Urothelium cell line (cell line): Measurements from ENCODE around the gene GORASP1.

Source experiments
- DNase-seq: peaks from one replicate; pipeline ENCODE4 v3.0.0; 2011; ENCODE audit warnings: low spot score, mixed read lengths
- FAIRE-seq: peaks from 2 replicates; lab custom pipeline; 2011; peaks lifted over from hg19 to GRCh38; lab: Jason Lieb, UNC

GORASP1 gene

DNA sequence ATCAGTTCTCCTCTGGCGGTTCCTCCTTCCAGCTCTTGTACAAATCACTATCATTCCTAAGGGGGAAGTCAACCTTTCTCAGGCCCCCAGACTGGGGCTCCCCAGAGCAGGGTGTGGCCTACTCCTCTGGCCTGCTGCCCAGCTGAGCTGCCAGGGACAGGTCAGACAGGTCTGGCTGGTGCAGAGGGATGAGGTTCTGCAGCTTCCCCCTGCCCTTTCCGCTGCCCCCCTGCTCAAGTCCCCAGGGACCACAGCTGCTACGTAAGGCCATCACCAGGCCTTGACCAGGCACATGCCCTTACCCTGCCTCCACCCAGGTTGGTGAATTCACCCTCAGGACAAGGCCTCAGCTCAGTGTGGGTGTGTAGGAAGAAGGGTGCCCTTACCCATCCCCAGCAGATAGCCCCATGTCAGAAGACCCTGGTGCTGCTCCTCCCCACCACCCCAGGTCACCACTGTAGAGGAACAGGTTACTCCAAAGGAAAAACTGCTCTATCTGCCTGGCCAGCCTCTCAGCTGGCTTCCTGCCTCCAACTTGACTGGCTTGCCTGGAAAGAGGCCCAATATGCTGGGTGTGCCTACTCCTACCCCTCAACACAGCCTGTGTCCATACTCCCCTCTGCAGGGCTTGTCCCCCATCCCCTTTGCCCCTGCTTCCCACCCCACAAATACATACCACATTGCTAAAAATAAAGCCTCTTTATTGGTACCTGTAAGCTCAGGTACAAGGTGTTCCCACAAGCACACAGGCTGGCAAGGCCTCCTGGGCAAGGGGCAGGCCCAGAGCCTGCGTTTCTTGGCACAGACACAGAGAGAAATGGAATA, 34.0 kb upstream of the GORASP1 start:
- DNase-seq = no peak
- peak; percentile 30 for FAIRE-seq

GRCh38 chr3:39140341-39140971, 33.0 kb upstream of the GORASP1 start:
- FAIRE-seq (no peak), DNase-seq (no peak)

DNA sequence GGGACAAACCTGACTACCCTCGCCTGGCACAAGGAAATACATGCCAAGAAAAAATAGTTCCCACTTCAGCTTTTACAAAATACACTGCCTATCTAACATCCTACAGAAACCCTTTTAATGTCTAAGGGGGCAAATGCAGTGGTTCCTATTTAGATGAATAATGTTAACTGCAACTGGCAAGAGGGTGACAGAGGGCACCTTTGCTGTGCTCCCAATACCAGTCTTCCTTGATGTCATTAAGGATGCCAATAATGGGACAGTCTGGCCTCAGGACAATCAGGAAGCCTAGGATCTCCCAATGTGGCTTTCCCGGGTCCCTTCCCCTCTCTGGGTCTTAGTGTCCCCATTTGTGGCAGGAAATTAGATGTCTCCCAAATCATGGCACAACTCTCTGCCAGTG, 32.0 kb upstream of the GORASP1 start:
- FAIRE-seq = no peak

DNA sequence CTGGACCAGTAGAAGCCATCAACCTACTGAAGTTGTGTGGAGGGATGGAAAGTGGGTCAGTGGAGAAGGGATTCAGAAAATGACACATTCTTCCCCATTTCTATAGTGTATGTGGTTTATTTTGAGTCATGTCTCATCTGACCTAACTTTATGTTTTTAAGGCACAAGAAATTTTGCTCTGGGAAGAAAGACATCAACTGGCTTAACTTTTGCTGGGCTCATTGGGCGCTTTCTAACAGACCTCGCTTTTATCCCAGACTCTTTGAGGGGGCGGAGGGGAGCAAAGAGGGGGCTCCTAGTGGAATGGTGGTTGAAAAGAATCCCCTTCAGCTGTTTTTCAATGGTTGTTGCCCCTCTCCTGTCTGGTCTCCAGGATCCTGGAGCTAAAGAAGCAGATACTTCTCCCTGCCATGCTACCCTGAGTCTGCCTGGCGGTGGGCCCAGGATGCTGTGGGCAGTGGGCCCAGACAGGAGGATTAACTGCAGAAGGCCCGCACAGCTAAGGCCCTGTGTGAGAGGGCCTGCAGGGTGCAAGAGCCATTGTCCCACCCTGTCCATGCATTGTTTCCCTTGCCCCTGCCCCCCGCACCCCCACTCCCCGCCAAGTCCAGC, 31.5 kb upstream of the GORASP1 start:
- FAIRE-seq = no peak

More for the DNA sequence above, 32.0 kb upstream of the GORASP1 start:
- DNase-seq = no peak

DNA sequence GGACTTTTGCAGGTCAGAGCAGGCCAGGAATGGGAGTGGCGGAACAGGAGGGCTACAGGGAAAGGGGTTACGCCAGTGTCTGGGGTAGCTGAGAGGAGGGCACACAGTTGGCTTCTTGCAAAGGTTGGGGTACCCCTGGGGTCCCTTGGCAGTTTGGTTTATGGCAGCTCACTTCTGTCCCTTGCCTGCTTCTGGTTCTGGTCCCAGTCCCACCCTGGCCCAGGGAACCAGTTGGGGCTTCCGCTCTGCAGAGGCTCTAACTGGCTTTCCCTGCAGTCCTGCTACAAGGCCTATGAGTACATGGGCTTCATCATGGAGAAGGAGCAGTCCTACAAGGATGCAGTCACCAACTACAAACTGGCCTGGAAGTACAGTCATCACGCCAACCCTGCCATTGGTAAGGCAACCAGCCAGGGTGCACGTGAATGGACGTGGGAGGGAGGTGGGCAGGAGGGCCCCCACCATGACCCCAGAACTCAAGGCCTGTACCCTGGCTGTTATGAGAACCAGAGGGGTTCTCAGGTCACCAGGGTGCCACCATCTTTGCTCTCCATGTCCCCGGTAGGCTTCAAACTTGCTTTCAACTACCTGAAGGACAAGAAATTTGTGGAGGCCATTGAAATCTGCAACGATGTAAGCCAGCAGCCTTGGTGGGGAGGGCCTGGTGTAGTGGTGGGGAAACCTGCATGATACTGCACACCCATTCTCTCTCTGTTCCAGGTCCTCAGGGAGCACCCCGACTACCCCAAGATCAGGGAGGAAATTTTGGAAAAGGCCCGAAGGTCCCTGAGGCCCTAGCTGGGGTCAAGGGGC, 30.8 kb upstream of the GORASP1 start:
- FAIRE-seq (peak; percentile 80), DNase-seq (no peak)

More for the DNA sequence above, 31.5 kb upstream of the GORASP1 start:
- no peak for DNase-seq

DNA sequence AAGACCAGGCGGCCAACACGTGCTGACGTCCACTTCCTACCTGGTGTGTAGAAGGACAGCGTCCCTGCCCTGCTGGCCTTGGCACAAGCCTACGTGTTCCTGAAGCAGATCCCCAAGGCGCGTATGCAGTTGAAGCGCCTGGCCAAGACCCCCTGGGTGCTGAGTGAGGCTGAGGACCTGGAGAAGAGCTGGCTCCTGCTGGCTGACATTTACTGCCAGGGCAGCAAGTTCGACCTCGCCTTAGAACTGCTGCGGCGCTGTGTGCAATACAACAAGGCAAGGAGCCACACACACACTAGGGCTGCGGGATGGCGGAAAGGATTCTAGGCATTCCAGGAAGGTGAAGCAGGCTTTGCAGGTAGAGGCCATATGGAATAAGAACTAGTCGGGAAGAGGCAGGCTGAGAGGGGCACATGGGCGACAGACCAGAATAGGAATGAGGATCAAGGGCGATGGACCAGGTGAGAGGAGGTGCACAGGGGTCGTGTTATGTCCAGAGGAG, 30.1 kb upstream of the GORASP1 start:
- DNase-seq = no peak
- FAIRE-seq = no peak

- no peak for FAIRE-seq
- no peak for DNase-seq
Measured at GRCh38 chr3:39136533-39137434, 29.4 kb upstream of the GORASP1 start.

DNA sequence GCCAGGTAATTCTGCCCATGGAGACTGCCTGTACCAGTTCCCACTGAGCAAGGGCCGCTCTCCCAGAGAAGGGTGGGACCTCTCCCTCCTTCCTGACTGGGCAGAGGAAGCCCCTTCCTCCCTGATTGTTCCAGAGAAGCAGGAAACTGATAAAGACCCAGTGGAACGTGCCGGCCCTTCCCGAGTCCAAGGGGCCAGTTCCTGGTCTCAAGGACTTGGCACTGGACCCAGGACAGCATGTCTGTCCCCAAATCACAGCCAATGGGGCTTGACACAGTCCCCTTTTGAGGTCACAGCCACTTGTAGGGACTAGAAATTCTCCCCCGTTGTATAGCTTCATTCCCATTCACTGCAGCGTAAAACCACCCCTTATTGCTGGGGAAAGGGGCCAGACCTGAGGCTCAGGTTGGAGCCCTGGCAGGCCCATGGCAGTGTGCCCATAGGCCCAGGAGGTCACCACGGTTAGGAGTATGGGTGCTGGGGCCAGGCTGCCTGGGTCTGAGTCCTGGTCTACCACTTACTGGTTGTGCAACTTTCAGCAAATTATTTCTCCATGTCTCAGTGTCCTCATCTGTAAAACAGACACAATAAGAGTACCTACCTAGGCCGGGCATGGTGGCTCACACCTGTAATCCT, 27.9 kb upstream of the GORASP1 start:
- FAIRE-seq (no peak), DNase-seq (no peak)

GRCh38 chr3:39134305-39134704, 26.9 kb upstream of the GORASP1 start:
- DNase-seq (no peak), FAIRE-seq (no peak)

DNA sequence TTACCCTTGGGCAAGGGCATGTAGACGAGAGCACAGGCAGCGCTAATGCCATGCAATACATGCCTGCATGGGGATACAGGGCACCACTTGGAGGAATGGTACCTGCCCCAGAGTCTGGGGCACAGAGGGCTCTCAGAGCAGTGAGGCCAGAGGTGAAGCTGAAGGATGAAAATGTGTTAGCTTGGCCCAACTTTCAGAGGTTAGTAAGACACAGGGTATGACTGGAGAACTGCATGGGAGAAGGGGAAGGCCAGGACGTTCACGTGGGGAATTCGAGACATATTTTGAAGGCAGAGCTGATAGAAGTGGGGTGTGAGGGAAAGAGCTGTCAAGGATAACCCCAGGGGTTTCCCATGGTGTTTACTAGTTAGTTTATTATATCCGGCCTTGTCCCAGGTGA, 26.4 kb upstream of the GORASP1 start:
- no peak for FAIRE-seq
- DNase-seq = no peak

- no peak for DNase-seq
- no peak for FAIRE-seq
Measured at GRCh38 chr3:39133093-39133490, 25.7 kb upstream of the GORASP1 start.

DNA sequence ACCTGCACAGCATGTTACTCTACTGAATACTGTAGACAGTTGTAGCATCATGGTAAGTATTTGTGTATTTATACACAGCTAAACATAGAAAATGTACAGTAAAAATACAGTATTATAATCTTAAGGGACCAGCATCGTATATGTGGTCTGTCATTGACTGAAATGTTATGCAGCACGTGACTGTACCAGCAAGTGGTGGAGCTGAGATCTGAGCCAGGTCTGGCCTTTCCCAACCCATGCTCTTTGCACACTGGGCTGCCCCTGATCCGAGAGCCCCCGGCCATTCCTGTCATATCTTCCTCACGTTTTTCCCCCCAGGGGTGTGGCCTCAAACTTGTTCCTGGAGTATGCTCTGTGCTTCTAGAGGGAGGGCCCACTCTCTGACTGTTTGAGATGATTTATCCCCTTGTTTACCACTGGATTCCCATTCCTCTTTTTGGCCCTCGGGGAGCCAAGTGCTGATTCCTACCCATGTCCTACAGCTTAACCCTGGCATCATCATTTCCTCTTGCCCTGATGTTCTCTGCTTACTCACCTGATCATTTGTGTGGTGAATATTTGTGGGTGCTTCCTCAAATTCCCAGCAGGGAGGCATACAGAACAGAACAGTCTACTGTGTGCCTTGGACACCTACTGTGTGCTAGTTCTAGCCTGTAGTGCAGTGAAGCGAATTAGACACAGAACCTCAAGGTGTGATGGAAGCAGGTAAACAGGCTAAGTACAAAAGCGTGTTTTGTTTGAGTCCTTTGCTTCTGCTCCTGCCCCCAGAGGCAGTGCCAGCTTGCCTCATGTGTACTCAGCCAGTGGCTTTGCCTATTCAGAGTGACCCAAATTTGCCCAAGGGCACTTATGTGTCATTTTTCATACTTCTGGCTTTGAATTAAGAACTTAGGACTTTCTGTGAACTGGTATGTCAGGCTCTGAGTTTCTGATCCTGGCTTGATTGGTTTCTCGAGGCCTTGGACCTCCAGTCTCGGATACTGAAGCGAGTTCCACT, 25.0 kb upstream of the GORASP1 start:
- DNase-seq (no peak), FAIRE-seq (no peak)

- FAIRE-seq (no peak), DNase-seq (no peak)
Measured at GRCh38 chr3:39130693-39131265, 23.4 kb upstream of the GORASP1 start.

- DNase-seq (no peak), FAIRE-seq (no peak)
Measured at GRCh38 chr3:39130026-39130425, 22.6 kb upstream of the GORASP1 start.

- no peak for DNase-seq
- FAIRE-seq = no peak
Measured at GRCh38 chr3:39128951-39129350, 21.5 kb upstream of the GORASP1 start.

DNA sequence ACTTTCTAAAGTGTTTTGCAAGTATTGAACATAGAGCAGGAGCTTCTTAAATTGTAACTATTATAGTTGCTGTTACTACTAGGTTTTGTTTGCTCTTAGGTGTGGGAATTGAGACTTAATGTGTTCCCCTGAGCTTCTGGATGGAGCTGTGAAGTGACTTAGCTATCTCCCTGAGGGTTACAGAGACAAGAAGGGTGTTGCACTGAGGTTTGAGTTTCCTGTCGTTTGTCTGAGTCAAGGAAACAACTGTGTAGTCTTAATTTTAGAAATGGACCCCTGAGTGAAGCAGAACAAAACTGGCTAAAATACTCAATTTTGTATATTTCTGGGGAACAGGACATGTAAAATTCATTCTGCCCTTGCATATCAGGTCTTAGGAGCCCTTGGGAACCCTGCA, 20.5 kb upstream of the GORASP1 start:
- DNase-seq (no peak), FAIRE-seq (no peak)

GRCh38 chr3:39127269-39127907, 20.0 kb upstream of the GORASP1 start:
- FAIRE-seq = no peak
- no peak for DNase-seq
